Stimulated activated CD4-positive, alpha-beta T cell treated with anti-CD3 and anti-CD28 coated beads, TNF-alpha, amount 100 ng/mL, for 48 hours (primary cell): Measurements from ENCODE around the gene KSR1.
"Not testable (repeated sequence)": the region's sequence is repeated elsewhere in the genome, so short reads cannot be mapped to it uniquely, and the experiment has no call there.

Experiments
- DNase-seq, 3 donors: peaks; one replicate each; pipeline ENCODE4 v3.0.0-alpha.2; 2020; ENCODE audit warnings: low read depth in 3 of 3

KSR1 gene

DNA sequence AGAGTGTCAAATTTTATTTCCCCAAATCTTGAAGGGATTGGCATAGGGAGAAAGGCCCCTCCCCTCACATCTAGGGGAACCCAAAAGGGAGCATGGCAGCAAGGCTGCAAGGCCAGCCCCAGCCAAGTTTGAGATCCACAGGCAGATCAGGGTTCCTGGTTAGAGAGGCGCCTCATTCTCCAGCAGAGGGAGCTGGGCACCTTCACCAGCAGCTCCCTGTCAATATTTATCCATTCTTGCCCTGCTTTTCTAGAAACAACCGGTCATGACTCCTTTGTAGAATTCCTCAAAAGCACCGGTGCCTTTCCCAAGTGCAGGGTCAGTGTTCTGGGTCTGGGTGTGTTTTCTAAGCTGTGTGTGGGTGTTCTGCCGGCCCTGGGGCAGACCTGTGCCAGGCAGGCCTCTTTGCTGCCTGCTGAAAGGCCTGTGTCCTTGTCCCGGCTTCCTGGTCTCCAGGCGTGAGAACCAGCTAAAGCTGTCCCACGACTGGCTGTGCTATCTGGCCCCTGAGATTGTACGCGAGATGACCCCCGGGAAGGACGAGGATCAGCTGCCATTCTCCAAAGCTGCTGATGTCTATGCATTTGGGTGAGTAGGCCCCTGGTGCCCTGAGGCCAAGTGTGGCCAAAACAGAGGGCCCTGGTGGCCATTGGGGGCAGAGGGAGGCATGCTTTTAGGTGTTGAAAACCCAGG, 153.5 kb downstream of the KSR1 start:
- no peak for DNase-seq

DNA sequence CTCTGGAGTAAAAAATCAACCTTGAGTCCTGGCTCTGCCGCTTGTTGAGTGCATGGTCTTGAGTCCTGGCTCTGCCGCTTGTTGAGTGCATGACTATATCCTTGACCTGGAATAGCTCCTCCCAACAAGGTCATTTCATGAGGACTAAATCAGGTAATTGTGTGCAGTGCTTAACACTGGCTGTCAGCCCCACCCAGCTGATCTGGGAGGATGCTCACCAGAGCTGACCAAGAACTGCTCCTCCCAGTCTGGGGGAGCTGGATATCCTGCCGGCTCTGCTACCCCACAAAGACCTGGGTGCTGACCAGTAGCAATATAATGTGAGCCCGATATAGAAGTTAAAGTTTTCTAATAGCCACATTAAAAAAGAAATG, 154.0 kb downstream of the KSR1 start:
- no peak for DNase-seq

DNA sequence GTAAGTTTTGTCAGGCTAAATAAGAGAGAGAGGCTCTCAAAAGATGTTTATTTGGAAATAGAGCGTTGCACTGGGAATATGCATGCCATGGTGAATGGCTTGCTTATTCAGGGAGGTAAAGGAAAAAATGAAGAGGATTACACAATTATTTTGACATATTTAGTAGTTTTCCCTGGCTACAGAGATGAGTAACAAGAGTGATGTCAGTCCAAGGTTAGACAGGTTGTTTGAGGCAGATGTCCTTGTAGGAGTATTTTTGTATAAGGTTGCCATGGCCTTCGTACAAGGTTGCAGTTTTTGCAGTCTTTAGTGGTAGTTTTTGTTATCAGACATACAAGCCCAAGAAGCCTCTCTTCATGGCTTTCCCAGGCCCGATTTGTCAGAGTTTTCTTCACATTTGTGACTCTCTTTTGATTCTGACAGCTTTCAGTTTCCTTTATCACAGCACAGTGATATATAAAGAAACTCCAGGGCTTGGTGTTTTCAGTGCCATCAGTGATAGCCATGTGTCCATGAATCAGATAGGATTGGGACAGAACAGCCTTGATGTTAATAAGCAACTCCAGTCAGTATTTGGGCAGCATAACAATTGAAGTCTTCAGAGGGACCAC, 156.0 kb downstream of the KSR1 start:
- DNase-seq = no peak

DNA sequence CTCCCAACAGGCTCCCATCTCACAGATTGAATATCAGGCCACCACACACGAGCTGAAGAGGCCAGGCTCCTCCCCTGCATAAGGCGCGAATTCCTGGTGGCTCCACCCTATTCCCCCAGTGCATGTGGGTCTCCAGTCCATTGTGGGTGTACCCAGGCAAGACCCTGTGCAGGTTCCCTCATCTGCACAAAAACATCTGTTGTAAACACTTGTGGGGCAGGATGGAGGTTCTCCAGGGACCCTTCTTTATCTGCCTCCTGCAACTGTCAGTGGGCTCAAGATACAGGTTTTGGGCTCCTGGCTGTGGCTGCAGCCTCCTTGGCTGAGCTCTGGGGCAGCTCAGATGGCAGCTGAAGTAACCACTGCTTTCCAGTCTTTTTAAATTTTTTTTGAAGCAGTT, 157.2 kb downstream of the KSR1 start:
- no peak for DNase-seq

DNA sequence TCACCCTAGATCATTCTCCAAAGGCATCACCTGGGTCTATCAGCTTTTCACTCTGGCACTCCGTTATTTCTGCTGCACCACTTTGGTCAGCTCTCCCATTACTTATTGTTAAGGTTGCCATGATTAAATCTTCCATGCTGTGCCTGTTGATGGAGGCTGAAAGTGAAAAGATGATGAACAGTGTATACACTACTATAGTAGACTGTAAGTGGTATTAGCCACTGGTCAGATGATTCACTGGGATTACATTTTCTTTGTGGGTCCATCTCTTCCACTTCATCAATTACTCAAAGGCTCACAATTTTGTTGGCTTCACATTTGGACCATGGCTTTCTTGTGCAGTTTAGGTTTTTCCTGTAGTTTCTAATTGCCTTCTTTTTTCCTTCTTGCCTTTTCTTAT, 158.9 kb downstream of the KSR1 start:
- DNase-seq = no peak

DNA sequence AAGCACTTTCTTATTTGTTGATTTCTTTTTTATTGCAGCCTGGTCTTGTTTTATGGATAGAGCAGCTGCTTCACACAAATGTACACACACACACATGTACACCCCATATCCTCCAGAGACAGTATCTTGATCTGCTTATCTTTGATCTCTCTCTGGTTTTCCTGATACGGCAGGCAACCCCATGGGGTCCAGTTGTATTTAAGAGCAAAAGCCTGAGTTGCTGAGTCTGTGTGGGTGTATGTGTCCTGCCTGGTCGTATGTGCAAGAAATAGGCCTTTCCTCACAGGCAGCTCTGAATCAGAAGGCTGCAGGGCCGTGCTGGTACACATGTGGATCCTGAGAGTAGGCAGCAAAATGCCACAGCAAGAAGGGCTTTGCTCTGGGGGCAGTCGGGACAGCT, 160.2 kb downstream of the KSR1 start:
- no peak for DNase-seq

DNA sequence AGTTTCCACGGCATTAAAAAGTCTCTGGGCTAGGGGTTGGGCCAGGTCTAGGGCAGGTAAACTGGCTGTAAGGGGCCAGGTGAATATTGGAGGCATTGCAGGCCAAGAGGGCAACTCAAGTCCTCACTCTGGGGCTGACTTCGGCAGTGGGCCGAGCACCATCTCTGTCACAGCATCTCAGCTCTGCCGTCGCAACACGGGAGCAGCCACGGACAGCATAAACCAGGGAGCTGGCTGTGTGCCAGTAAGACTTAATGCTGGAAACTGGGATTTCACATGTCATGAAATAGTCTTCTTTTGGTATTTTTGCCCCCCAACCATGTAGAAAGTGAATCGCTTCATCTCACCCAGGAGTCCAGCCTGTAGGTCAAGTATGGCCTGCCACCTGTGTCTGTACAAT, 162.2 kb downstream of the KSR1 start:
- DNase-seq = no peak

DNA sequence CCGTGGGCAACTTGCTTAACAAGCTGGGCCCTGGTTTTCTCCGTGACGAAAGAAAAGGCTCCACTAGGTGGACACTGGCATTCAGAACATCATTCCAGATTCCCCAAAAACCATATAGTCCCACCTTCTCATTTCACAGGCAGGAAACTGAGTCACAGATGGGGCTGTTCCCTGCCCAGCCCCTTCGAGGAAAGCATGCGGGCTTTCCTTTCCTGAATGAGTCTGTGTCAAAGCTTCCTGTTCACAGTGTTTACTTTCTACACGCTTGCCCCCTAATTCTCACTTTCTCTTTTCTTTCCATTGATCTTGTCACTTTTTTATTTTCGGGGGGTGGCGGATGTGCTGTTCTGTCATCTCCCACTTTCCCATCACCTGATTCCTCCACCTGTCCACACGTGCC, 164.5 kb downstream of the KSR1 start:
- DNase-seq = no peak

DNA sequence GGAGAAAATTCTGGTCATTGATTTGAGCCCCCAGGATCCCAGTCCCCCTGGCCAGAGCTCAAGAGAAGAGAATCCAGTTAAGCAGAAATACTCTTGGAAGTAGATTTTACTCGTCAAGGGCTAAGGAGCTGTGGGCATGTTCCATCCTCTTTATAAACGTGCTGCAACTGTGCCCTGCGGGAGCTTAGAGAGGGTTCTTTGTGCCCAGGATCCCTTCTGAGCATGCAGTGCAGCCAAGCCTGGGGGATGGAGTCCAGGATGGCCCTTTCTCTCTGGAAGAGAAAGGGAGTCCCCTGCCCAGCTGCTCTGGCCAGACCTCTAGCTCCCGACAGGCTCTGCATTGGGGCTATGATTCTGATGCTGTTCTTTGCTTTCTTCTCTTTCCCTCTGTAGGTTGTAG, 165.3 kb downstream of the KSR1 start:
- DNase-seq = no peak

DNA sequence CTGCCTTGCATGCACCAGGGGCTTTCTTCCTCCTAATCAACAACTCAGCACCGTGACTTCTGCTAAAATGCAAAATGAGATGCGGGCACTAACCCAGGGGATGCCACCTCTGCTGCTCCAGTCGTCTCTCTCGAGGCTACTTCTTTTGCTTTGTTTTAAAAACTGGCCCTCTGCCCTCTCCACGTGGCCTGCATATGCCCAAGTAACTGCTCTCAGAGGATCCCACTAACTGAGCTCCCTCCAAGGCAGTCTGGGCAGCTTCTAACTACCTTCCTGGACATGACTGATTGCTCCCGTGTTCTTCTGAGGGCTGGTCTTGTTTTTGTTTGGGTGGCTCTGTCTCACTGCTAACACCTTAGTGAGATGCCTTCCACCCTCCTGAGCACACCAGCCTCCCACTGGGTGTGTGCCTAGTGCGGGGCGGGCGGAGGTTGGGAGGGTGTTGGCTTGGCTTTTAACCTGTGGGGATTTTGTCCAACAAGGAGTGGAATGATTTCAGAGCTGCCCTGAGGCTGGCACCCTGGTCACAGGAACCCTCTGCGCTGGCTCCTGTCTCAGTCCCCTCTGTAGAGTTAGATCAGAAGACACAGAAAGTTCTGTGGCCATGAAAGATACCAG, 165.8 kb downstream of the KSR1 start:
- no peak for DNase-seq

DNA sequence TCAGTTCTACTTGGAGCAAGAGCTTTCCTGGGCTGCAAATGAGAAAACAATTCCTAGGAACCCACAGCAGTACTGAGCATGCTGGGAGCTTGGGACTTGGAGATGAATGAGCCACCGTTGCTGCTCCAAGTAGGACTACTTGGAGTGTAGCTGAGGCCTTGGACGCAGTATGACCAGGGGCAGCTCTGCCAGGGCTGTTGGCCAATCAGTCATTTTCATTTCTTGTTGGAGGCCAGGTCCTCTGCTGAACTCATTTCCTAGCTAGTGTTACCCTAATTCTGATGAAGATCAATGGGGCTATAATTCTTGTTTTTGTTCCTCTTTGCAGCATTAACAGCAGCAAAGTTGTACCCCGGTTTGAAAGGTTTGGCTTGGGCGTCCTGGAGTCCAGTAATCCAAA, 166.7 kb downstream of the KSR1 start:
- no peak for DNase-seq

DNA sequence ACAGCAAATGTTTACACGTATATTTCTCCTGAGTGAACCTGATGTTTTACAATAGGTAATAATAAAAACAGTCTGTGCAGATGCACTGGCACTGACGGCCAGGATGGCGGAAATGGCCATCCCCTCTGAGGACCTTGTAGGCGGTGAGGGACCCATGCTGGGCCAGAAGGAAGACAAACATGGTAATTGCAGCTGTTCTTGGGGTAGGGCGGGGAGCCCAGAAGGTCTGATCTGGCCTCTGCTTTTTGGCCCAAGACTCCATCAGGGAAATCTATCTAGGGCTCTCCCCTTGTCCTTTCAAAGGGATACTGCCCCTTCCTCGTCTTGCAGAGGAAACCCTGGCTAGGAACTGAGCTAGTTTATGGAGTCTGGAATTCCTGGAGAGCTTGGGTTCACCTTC, 167.4 kb downstream of the KSR1 start:
- no peak for DNase-seq

DNA sequence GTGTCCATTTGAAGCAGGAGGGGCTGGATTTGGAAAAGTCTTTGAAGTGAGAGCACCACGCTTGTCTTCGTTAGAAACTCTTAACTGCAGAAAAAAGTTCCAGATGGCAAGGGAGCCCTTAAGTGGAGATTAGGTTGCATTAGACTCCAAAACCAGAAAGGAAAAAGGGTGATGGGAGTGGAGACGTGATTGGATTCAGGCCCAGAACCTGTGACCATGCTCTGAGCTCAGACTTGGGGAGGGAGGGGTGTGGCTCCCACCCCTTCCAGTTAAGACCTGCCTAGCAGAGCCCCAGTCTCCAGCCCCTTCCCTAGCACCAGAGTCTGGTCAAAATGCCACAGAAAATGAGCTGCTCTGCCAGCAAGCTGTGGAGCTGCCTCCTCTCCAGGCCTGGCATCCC, 168.3 kb downstream of the KSR1 start:
- no peak for DNase-seq

DNA sequence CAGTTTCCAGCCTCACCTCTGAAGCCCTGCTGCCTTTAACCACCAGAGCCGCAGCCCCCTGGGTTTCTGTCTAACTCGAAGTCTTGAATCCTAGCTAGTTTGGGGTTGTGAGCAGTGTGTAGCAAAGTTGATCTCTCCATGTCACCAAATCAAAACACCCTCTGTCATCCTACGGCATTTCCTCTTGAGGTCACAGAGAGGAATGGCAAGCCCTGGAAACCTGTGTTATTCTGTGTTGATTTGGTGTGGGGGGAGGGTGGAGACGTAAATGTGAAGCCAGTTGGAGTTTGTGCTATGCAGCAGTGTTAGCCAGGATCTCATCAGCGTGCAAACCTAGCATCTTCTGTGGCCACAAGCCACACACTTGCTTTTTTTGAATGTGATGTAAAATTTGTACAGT, 169.6 kb downstream of the KSR1 start:
- DNase-seq = no peak

DNA sequence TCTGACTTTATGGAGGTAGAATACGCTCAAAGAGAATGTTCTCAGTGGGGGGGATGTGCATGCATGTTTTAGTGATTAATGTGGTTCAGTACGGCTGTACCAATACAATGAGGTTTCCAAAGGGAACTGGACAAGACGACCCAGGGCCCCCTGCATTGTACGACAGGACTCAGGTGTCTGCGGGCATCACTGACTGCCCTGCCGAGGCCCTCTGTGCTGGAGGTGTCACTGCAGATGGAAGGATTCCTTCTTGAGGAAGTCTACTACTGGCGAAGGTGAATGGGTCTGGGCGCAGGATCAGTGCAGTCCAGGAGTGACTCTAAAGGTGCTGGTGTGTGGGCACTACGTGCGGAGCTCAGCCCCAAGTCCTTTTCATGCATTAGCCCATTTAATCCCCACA, 171.3 kb downstream of the KSR1 start:
- no peak for DNase-seq

DNA sequence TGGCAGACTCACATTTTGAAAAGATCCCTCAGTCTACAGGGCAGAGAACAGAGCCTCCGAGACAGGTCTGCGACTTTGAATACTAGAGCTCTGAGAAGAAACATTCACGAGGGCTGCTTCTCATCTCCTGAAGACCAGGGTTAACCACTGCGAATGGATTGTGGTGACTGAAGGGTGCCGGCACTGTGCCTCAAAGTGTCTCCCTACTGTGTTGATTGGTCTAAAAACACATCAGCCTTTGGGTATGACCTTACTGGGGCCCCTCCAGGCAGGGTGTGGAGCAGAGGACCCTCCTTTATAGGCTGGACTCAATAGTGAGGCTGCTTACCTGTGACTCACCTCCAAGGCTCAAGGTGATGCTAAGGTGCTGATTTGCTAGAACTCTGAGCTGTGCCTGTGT, 172.1 kb downstream of the KSR1 start:
- DNase-seq = no peak

DNA sequence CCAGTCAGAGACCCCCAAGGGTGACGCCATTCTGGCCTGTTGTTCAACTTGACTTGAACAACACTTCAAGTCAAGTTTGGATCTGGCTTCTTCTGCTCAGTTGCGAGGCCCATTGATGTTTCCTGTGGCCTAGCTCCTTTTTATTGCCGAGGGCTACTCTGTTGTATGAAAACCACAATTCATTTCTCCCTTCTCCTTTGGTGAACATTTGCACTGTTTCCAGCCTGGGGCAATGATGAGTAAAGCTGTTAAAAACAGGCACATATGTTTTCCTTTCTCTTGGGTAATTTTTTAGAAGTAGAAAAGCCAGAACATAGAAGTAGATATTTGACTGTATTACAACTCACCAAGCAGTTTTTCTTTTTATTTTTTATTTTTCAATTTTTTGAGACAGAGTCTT, 173.0 kb downstream of the KSR1 start:
- not testable (repeated sequence) for DNase-seq

DNA sequence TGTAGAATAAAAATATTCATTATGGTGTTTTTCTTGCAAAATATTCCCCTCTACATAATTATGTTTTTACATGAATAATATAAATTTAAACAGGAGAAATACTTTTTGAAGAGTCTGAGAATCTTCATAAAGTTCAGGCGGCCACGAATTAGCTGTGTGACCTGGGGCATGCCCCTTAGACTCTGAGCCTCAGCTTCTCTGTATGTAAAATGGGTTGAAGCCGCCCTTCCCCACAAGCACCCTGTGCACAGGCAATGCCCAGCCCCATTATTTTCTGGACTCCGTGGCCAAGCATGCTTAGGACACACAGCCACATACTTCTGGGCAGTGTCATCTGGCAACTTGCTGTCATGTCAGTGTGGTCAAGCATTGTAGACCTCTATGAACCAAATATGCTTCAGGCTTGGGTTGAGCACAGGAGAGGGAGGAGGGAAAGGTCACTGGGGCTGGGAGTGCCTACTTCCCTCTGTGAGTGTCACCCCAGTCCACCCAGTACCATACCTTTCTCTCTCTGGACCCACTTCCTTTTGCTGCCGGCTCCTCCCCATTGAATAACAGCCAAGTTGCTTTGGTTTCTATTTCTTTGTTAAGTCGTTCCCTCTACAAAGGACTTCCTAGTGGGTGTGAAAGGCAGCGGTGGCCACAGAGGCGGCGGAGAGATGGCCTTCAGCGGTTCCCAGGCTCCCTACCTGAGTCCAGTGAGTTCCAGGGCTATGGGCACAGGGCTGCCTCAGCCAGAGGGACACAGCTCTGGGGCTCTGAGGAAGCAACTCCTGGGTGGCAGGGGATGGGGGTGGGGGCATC, 174.6 kb downstream of the KSR1 start, which contains the start of gene LGALS9:
TSS of gene LGALS9 (plus strand) at position 582 of the 804 bp plus-strand sequence. CDS start at position 660, 78 bp downstream.
- DNase-seq = no peak

DNA sequence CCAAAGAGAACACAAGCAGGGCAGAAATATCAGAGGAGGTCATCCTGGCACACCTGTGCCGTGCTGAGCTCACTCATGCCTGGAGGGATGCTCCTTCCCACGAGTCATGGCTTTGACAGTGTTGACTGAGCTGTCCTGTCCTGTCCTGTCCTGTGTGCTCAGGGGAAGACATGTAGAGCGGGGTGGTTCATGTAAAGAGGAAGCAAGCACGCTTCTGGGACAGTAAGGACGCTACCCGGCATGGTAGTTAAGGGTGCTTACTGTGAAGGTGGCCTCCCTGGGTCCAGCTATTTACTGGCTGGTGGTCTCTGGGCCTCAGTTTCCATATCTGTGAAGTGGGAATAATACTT, 175.1 kb downstream of the KSR1 start:
- no peak for DNase-seq

DNA sequence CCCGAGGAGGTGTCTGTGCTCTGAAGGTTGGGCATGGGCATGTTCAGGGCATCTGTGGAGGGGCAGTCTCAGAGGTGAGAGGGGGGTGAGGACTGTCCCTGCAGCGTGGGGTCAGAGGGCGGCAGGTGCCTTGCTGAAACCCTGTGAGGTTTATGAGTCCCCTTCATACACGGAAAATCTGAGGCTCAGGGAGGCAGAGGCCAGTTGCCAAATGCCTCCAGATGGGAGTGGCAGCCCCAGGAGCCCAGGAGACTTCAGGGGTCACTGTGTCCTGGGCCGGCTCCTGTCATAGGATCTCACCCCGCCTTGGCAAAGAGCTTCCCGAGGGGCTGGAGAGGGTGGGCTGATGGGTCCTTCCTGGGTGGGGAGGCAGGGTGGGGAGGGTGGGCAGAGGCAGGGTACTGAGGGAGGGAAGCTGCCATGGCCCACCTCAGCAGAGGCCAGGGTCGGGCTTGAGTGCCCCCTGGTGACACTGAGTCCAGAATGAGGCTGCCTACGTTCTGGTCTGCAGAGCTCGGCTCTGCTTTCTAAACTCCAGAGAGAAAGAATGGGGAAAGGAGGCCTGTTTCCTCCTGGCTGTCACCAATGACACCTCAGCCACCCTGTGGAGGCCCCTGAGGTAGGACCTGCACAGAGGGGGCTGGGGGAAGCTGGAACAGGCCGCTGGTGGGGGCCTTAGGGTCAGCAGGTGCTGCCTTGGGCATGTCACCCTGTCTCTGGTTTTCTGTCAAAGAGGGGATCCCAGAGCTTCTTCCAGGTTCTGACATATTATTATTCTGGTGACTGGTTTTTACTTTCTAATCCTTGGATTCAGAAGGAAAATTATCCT, 175.9 kb downstream of the KSR1 start:
- DNase-seq = no peak

DNA sequence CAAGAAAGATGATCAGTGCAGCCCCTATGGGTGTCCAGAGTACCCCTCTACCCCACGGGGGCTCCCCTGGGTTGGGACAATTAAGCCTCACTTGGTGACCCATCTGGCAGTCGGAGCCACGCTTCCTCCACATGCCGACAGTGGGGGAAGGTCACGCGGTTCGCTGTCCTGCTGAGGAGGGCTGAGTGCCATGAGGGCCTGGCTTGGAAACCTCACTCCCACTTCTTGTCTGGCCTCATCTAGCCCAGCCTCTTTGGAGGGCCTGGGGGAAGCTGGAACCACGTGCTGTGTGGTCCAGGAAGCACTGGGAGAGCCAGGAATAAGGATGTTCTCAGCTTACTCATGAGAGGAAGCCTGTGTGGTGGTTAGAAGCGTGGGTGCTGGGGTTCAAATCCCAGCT, 176.5 kb downstream of the KSR1 start:
- DNase-seq = not testable (repeated sequence)
